NCI-H1092 (cell line): ENCODE results near the gene HSPB2.
"Not testable (repeated sequence)": the region's sequence is repeated elsewhere in the genome, so short reads cannot be mapped to it uniquely, and the experiment has no call there.

Experiments
- DNase-seq: peaks from one replicate; lab custom pipeline; 2025; lab: John Stamatoyannopoulos, UW

HSPB2 gene

DNA sequence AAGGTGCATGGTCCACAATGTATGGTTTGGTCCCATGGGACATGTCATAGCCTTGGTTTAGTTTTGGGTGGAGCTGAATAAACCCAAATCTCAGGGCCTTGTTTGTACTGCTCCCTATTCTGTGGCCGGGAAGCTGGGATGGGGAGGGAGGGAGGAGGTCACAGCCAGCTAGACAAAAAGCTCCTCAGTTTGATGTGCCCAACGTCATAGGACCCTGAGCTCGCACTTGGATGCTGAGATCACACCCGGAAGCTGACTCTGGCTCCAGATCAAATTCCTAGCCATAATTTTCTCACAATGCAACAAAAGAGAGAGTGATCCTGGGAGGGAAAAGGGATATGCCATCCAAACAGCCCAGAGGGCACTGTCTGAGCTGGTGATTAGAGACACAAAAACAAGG, 1.5 kb downstream of the HSPB2 start:
- no peak for DNase-seq

DNA sequence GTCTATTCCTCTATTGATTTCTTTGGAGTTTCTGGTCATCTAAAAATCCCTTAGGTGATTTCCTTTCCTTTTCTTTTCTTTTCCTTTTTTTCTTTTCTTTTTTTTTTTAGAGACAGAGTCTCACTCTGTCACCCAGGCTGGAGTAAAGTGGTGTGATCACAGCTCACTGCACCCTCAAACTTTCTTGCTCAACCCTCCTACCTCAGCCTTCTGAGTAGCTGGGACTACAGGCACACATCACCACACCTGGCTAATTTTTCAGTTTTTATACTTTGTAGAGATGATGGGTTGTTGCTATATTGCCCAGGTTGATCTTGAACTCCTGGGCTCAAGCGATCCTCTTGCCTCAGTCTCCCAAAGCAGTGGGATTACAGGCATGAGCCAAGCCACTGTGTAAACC, 4.2 kb downstream of the HSPB2 start:
- DNase-seq, result no peak

DNA sequence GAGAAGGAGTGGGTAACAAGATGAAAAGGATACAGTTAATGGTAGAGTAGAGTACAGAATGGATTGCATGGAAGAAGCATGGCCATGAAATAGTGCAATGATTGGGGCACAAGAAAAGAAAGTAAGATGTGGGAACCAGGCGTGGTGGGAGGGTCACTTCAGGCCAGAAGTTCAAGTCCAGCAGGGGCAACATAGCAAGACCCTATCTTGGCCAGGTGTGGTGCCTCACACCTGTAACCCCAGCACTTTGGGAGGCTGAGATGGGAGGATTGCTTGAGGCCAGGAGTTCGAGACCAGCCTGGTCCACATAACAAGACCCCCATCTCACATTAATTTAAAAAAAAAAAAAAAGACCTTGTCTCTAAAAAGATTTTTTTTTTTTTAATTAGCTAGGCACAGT, 4.8 kb downstream of the HSPB2 start:
- DNase-seq, result no peak

DNA sequence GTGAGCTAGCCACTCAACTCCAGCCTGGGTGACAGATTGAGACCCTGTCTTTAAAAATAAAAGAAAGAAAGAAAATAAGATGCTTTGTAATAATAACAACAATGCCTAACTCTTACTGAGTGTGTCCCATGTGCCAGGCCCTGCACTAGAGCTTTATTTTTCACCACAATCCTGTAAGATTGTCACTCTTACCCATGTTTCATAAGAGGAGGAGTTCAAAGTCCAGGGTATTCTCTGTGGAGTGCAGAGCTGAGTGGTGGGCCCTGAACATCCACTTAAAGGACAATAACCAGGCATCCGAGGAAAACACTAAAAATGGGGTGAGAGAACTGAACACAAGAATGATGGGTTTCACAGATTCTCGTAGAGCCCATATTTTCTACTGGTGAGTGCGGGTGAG, 5.3 kb downstream of the HSPB2 start:
- no peak for DNase-seq

DNA sequence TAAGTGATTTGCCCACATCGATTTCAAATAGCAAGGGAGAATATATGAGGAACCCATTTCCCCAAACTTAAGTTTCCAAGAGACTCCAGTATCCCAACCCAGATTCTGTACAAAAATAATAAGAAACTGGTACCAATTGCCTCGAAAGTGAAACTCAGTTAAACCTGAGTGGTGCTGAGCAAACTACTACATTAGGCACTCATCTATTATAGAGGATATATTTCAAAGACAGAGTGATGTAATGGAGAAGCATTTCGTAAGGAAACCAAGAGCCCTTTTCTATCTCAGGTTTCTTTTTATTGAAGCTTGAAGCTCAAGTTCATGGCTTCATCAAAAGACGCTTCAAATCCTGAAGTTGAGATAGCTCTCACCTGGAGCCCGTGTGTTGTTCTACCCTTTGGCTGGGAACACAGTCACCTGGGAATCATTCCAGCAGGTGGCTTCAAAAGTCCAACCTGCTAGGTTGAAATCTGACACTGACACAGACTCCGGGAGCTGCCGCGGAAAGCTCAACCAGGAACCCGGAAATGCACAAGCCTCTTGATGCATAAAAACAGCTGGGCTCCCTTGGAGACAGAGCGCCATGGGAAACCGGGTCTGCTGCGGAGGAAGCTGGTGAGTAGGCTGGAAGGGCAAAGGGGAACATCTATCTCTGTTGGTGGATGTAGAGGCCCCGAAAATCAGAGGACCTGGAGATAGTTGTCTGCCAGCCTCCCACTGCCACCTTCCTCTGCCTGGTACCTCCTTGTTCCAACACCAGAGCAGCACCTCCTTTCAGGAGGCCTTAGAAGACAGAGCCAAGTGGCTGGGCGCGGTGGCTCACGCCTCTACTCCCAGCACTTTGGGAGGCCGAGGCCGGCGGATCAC, 6.1 kb downstream of the HSPB2 start, which contains the start of gene C11orf52:
Gene C11orf52, plus strand, starts transcription at position 524 of the 867 bp plus-strand sequence. Its CDS starts 60 bp downstream, at position 584.
- DNase-seq, result peak; percentile 90

DNA sequence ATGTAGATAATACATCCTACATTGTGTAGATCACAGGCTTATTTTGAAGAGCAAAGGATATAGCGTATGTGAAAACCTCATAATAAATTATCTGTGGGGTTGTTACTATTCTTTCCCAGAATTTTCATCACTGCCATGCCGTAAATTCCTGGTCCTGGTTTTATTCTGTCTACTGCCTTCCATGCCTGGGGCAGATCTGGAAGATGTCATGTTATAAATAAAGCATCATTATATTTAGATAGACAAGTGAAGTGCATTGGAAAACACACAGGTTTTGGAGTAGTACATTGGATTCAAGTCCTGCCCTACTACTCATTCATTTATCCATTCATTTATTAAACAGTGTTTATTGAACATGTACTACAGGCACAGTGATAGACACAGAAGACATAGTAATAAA, 8.4 kb downstream of the HSPB2 start:
- no peak for DNase-seq

DNA sequence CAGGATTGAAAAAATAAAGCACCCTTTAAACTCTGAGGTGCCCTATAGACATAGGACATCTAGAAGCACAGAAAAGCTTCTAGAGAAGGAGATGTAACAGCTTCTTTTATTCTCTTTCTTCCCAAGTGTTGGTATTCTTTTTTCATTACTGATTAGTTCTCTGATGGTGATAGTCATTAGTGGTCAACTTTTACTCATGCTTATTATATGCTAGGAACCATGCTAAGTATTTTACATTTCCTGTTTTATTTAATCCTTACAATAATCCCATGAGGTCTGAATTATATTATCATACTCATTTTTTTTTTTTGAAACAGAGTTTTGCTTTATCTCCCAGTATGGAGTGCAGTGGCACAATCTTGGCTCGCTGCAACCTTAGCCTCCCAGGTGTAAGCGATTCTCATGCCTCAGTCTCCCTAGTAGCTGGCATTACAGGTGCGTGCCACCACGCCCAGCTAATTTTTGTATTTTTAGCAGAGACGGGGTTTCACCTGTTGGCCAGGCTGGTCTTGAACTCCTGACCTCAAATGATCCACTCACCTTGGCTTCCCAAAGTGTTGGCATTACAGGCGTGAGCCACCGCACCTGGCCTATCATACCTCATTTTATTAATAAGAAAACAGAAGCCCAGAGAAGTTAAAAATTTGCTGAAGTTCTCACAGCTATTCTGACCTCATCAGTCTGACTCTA, 9.2 kb downstream of the HSPB2 start:
- DNase-seq, result no peak

DNA sequence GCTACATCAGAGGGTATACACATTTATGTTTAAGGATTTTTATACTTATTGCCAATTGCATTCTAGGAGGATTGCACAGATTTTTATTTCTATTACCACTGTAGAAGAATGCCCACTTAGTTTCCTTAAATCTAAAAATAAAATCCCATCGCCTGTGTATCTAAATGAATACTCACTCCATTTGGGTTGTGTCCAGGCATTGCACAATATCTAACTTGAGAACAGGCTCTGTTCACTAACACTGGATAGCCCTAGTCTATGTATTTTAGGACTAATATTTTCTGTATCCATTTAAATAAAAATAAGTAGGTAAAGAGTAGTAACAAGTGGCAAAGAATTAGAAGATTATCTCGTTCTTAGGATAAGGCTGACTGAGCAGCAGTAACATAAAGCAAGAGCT, 10.3 kb downstream of the HSPB2 start:
- no peak for DNase-seq

DNA sequence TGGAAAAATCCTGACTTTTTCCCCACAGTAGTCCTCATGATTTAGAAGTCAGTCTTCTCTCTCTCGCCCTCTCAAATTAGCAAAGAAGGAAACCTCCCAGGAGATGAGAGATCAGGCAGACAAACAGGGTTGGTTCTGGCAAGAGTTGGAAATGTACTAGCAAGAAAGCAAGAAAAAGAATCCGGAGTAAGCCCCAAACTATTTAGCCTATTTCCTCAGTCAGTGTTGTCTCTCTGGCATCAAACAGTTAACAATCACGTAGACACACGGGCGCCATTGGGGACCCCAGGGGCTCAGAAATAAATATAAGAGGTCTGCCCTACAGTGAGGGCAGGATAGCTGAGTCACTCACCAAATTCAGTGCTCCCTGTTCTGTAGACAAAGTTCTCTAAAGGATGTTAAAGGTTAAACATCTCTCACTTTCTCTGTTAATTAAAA, 10.8 kb downstream of the HSPB2 start:
- DNase-seq, result no peak

DNA sequence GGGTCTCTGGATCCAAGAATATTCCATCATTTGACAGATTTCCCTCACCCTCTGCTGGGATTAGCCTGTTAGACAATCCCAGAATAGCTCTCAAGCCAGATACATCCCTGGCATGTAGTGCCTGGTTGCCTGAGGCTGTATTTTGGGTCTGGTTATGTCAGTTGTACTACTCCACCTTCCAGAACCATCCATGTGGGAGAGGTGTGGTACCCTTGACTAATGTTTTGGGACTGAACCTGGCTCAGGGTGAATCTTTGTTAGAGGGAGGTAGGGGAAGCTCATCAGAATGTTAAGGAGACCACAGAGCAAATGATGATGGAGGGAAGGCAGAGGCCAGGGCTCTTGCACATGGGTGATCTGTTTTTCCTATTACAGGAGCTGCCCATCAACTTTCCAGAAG, 11.4 kb downstream of the HSPB2 start:
- no peak for DNase-seq

DNA sequence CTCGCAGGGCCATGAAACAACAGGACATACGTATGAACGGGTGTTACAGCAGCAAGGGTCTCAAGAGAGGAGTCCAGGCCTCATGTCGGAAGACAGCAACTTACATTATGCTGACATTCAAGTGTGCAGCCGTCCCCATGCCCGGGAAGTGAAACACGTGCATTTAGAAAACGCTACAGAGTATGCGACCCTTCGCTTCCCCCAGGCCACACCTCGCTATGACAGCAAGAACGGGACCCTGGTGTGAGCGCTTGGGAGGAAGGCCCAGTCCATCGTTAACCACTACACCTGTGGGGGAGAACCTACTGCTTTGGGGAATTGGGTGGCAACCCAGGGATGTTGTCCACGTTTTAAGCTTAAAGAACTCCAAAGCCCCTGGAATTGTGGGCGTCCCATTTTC, 13.4 kb downstream of the HSPB2 start:
- no peak for DNase-seq

DNA sequence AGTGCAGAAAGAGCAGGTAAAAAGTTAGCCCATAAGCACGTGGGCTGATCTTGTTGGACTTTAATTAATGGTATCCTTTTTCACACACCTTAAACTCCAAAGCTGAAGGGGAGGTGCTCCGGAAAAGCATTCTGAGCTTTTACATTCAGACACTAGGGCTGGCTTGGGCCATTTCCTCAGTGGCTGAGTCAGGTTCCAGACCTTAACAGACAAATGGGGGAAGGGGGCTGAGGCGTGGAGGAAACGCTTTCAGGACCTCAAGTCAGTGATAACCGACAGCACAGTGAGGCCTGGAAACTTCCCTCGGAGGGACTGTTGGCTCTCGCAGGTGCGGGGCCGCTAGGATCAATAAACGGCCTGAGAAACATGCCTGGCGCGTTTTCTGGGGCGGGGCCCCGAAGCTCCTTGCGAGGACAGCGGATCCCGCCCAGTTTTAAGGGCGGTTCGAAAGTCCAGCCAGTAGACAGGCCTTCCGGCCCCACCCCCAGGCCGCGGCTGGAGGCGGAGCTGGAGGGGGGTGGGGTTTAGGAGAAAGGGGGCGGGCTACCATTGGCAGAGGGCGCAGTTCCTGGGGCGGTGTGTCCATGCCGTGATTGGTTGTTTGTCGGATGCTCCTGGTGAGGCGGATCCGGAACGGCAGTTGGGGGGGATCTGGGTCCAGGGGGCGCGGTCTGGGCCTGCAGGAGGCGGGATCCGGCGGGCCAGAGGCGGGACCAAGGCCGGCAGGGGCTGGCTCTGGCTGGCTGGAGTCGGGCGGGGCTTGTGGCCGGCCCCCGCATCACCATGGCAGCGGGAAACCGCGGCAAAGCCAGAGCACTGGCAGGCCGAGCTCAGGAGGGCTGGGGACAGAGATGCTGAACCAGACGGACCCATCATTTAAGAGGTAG, 14.2 kb downstream of the HSPB2 start:
- DNase-seq, result peak; percentile 99

DNA sequence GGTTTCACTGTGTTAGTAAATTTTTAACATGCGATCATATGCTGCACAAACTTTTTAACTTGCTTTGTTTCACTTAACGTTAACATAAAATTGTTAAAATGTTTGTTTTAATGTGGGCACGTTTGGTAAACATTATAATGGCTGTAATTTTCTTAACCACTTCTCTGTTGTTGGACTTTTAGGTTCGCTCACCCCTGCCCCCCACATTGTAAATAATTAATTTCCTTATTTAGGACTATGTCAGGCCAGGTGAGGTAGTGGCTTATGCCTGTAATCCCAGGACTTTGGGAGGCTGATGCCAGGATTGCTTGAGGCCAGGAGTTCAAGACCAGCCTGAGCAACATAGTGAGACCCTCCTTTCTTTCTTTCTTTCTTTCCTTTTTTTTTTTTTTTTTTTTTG, 17.9 kb downstream of the HSPB2 start:
- no peak for DNase-seq

DNA sequence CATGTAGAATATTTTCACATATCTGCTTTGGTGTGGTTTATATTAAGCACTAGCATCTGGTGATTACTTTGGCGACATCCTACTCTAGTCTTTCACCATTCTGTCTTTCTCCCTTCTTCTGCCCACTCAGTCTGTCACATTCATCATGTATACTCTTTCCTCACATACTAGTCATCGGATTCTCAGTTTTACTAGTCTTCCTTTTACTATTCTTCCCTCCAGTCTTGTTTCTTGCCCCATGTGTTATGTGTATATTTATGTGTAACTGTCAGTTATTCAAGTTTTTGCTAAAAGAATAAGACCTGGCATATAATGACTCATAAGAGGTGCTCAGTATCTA, 20.0 kb downstream of the HSPB2 start:
- DNase-seq, result no peak

DNA sequence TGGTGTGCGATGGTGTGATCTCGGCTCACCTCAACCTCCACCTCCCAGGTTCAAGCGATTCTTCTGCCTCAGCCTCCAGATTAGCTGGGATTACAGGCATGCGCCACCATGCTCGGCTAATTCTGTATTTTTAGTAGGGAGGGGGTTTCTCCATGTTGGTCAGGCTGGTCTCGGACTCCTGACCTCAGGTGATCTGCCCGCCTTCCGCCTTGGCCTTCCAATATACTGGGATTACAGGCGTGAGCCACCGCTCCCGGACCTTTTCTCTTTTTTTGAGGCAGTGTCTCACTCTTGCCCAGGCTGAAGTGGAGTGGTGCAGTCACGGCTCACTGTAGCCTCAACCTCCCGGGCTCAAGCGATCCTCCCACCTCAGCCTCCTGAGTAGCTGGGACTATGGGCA, 20.6 kb downstream of the HSPB2 start:
- not testable (repeated sequence) for DNase-seq

DNA sequence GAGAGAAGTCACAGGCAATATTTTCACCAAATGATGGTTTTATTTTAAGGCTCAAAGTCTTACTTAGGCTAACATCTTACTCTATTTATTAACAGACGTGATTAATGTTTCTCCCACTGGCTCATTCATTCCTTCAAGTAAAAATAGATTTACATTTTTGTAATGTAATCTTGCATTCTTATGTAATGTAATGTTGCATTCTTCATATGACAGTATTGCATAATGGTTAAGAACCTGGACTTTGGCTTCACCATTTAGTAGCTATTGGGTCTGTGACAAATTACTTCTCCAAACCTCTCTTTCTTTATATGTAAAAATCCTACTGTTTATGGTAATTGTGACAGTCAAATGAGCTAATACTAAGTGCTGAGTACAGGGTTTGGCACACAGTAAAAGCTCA, 21.3 kb downstream of the HSPB2 start:
- DNase-seq, result no peak

DNA sequence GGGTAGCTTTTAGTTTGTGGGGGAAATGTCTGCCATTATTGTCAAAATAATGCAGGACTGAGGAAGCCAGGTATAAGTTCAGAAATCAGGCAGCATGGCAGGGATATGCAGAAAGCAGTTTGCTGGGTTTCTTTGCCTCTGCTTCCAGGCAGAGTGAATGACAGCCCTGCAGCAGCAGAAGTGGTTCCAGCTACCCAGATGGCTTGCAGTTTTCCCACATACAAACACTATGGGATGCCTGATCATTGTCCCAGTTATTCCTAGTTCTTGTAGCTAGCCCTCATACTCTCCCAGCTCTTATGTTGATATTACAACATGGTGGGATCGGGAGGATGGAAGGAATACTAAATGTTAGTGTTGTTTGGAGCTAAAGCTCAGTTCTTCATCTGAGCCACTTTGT, 21.8 kb downstream of the HSPB2 start:
- DNase-seq, result no peak

DNA sequence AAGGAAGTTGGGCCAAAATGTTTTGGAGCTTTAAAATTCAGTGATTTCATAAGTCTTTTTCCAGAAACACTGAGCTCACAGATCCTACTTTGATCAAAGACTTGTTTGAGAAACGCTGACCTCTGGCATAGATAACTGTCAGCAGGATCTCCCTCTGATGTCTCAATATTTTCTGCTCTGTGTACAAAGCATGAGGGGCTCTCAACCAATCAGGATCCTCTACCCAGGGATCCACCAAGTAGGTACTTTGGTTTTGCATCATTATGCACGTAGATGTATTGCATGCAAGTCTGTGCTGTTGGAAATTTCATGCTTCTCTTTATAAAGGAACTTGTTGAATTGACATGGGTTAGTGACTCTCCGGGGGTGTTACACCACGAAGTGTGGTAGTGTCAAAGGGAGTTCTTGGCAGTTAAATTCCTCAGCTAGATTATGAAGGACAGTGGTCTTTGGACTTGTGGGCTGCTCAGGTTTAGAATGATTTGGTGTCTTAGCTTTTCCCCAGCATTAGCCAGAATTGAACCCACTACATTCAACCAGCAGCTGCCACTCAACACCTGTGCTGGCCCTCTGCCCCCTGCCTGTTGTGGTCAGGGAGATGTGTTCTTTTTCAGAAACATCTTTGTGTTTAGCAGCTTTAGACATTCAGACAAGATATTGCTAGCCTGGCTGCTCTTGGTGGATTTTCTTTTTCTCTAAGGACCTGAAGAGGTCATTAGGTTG, 22.9 kb downstream of the HSPB2 start:
- DNase-seq, result no peak

DNA sequence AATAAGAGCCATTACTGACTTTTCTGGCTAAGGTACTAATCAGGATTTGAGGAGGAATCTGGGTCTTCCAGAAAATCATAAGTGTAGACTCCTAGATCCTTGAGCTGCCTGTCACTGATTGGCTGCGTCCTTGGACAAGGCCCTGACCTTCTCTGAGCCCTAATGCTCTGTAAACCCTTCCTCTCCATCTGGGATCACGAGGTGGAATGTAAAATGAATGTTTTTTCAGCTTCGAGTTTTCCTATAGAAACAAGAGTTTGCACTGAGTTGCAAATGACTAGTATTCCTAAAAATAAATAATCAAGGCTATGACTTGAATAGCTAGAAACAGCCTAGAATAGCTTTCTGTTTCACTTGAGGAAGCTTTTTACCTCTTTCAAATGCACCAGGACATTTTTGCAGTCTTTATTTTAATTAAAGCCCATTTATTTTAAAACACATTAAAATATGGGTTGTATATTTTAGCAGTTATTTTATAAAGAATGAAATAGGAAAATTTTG, 23.6 kb downstream of the HSPB2 start:
- DNase-seq, result no peak

DNA sequence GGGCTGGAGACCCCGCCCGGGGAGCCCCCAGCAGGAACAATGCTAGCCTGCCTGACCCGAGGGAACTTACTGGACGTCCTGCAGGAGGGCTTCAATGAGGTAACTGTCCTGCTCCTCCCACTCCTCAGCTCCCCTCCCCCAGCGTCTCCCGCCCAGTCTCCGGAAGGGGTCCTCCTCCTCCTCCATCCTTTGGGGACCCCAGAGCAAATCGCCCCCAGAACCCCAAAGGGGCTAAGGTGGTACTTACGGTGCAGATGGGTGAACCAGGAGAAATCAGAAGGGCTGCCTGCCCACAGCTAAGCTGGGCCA, 24.9 kb downstream of the HSPB2 start:
- DNase-seq, result no peak

DNA sequence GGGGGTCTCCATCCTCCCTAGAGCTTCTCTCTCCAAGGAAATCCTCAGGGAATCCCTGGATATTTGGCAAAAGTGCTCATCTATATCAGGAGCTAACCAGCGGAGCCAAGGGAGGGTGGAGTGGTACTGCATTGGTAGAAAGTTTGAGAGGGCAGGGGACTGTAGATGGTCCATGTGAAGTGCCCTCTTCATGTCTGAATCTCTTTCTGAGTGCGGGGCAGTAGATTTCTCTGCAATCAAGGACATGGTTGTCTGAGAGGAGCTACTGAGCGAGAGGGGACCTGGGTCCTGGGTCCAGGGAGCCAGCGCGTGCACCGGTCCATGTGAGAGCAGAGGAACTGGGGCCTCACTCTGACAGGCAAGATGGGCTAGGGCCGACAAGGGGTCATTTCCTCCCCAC, 25.3 kb downstream of the HSPB2 start:
- no peak for DNase-seq

DNA sequence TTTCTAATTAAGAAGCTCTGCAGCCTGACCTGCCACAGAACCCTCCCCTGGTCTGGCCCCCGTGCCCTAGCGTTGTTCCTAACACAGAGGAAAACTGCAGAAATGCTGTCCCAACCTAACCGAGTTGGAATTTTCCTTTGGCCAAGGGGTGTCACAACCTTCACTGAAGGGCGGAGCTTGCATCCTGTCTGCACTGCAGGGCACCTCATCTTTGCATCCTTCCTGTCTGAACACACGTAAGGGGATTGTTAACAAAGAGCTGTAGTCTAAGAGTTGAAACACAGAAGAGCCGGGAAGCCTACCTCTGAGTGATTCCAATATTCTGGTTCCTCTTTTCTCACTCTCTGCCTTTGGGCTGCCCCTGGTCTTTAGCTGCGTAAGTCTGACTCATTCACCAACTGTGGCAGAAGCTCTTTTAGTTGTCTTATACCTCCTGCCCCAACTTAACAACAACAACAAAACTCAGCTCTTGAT, 26.2 kb downstream of the HSPB2 start:
- no peak for DNase-seq
